ENCODE measurements around the gene POLR2I. TPM values are rescaled to one million over a fixed set of nuclear protein-coding genes. Genes with fewer than 3 reads are reported as not detected.

POLR2I gene
- total and polyA plus RNA-seq, 2 of the 13 experiments (the other 11 are each of a cell fraction or from before 2014, with no cell fraction given) = 40.5 to 104 TPM

GRCh38 chr19:36121486-36122124 is 6.9 kb upstream of the POLR2I start:
- TF ChIP-seq U2AF1 (optimal IDR thresholded peaks at IDR 0.05; ENCODE audit: low read depth, low read length) (peak; percentile 37), AGO2 (optimal IDR thresholded peaks at IDR 0.05; ENCODE audit: low read depth, low read length) (peak; percentile 80), ZNF253 (CRISPR knock-in tag; IDR thresholded peaks at IDR 0.05; ENCODE audit: borderline replicate concordance) (peak; percentile 48; the same call in 1 of the 2 replicates), TBX2 (CRISPR knock-in tag; IDR thresholded peaks at IDR 0.05; ENCODE audit: borderline replicate concordance) (no peak), ZBTB38 (CRISPR knock-in tag; IDR thresholded peaks at IDR 0.05) (peak; percentile 88), RBFOX2 (IDR thresholded peaks at IDR 0.05; ENCODE audit: low read depth, low read length) (peak; percentile 75)
- TF ChIP-seq, protein P1, sequence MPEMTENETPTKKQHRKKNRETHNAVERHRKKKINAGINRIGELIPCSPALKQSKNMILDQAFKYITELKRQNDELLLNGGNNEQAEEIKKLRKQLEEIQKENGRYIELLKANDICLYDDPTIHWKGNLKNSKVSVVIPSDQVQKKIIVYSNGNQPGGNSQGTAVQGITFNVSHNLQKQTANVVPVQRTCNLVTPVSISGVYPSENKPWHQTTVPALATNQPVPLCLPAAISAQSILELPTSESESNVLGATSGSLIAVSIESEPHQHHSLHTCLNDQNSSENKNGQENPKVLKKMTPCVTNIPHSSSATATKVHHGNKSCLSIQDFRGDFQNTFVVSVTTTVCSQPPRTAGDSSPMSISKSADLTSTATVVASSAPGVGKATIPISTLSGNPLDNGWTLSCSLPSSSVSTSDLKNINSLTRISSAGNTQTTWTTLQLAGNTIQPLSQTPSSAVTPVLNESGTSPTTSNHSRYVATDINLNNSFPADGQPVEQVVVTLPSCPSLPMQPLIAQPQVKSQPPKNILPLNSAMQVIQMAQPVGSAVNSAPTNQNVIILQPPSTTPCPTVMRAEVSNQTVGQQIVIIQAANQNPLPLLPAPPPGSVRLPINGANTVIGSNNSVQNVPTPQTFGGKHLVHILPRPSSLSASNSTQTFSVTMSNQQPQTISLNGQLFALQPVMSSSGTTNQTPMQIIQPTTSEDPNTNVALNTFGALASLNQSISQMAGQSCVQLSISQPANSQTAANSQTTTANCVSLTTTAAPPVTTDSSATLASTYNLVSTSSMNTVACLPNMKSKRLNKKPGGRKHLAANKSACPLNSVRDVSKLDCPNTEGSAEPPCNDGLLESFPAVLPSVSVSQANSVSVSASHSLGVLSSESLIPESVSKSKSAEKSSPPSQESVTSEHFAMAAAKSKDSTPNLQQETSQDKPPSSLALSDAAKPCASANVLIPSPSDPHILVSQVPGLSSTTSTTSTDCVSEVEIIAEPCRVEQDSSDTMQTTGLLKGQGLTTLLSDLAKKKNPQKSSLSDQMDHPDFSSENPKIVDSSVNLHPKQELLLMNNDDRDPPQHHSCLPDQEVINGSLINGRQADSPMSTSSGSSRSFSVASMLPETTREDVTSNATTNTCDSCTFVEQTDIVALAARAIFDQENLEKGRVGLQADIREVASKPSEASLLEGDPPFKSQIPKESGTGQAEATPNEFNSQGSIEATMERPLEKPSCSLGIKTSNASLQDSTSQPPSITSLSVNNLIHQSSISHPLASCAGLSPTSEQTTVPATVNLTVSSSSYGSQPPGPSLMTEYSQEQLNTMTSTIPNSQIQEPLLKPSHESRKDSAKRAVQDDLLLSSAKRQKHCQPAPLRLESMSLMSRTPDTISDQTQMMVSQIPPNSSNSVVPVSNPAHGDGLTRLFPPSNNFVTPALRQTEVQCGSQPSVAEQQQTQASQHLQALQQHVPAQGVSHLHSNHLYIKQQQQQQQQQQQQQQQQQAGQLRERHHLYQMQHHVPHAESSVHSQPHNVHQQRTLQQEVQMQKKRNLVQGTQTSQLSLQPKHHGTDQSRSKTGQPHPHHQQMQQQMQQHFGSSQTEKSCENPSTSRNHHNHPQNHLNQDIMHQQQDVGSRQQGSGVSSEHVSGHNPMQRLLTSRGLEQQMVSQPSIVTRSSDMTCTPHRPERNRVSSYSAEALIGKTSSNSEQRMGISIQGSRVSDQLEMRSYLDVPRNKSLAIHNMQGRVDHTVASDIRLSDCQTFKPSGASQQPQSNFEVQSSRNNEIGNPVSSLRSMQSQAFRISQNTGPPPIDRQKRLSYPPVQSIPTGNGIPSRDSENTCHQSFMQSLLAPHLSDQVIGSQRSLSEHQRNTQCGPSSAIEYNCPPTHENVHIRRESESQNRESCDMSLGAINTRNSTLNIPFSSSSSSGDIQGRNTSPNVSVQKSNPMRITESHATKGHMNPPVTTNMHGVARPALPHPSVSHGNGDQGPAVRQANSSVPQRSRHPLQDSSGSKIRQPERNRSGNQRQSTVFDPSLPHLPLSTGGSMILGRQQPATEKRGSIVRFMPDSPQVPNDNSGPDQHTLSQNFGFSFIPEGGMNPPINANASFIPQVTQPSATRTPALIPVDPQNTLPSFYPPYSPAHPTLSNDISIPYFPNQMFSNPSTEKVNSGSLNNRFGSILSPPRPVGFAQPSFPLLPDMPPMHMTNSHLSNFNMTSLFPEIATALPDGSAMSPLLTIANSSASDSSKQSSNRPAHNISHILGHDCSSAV (CRISPR knock-in tag; IDR thresholded peaks at IDR 0.05; ENCODE audit: borderline replicate concordance) = no peak
- intact Hi-C loops (cut with micrococcal nuclease; ENCODE audit: unreplicated experiment) (loop anchor here (2.0 to 10.0 kb wide), 2 partner anchors 61 to 373 kb away; no protein-coding TSS in a partner anchor), in situ Hi-C loops (cut with HindIII; ENCODE audit: extremely low pct_ligation_motif_present, low pct_unique_long_range_greater_than_20kb) (no loop called here)
- Histone ChIP-seq H3K4me3 (replicated peaks in 1 of 3; ENCODE audit: insufficient read depth in 1 of 3, low read depth in 2 of 3, low read length in 3 of 3) (peak overlapping the region in 2 of 3 experiments; percentile 23 to 77; a peak in 2 of 6 replicates), H3K9me3 (ENCODE audit: low read length) (no peaks in the 10 kb centered on the region), H3K79me2 (ENCODE audit: insufficient read depth, low read length) (peaks cover 18% of the 10 kb centered on the region), H3K4me2 (ENCODE audit: low read depth, low read length) (peak overlapping the region; percentile 91; the same call in 1 of the 2 replicates), H2AFZ (ENCODE audit: low read length) (no peak overlapping the region), H3K36me3 (replicated peaks in 1 of 2; ENCODE audit: control insufficient read depth in 1 of 2, insufficient read depth in 2 of 2, low read length in 2 of 2) (peaks cover 16 to 36% of the 10 kb centered on the region in 2 experiments; a peak in 4 of 5 replicates), H3K27ac (ENCODE audit: extremely low read length, insufficient read depth, low read length) (peak overlapping the region; percentile 76), H3K4me1 (ENCODE audit: insufficient read depth, low read length) (peaks cover 52% of the 10 kb centered on the region), H4K20me1 (ENCODE audit: insufficient read depth, low read length) (no peaks in the 10 kb centered on the region), H3K27me3 (ENCODE audit: control insufficient read depth in 1 of 2, insufficient read depth in 2 of 2, low read length in 2 of 2) (no peaks in the 10 kb centered on the region), H3K9ac (ENCODE audit: insufficient read depth, low read depth, low read length) (peak overlapping the region; percentile 63; the same call in 1 of the 2 replicates)
- no peak for DNase-seq (ENCODE audit: low spot score)
- CTCF ChIA-PET (ENCODE audit: low intra/inter-chr PET ratio, low total read pairs) = no interaction called here
- ATAC-seq = no peak
- BruUV-seq (replicated peaks) = no TSS peak
- WGBS (ENCODE audit: low lambda C conversion rate) = 92% methylated on average over 36 of the region's 49 CpGs
- POLR2A ChIA-PET = interaction anchor here (2.9 kb wide), 1 partner anchor 19 kb away, joined by 14 read pairs; the partner anchor contains the start of gene CAPNS1
- no peak for FAIRE-seq
